GM12878 (cell line): Measurements from ENCODE around the gene CAMTA2.

Source experiments
- BRCA1 ChIP-seq: IDR thresholded peaks from 2 replicates; pipeline ENCODE4 v1.6.1; 2011; ENCODE audit warnings: low read depth, low read length, improper control_type of control experiment
- CHD4 ChIP-seq: fragments of 200-600 bp; sonication (generic); IDR thresholded peaks from 2 replicates; pipeline ENCODE4 v1.6.1; 2016; ENCODE audit warnings: mild to moderate bottlenecking
- EP300 ChIP-seq, 2 experiments: fragments of 150-350 bp in 1 of 2; IDR thresholded peaks; 2 replicates each; pipeline ENCODE4 v1.6.1; 2011 to 2012; ENCODE audit warnings: low read depth in 2 of 2, low read length in 2 of 2, borderline replicate concordance in 1 of 2, improper control_type of control experiment in 1 of 2, inconsistent platforms in 1 of 2; ENCODE audit not compliant: control insufficient read depth in 1 of 2
- POLR2AphosphoS5 ChIP-seq: IDR thresholded peaks from 2 replicates; pipeline ENCODE4 v1.6.1; 2011; ENCODE audit warnings: mild to moderate bottlenecking, low read length, inconsistent platforms
- SRF ChIP-seq, 2 experiments: IDR thresholded peaks; 2 replicates each; pipeline ENCODE4 v1.6.1; 2011; ENCODE audit warnings: low read depth in 2 of 2, low read length in 2 of 2, mild to moderate bottlenecking in 1 of 2, moderate library complexity in 1 of 2
- TF ChIP-seq, protein P1 (sequence below), 3 experiments: IDR thresholded peaks in 2 of 3; conservative IDR thresholded peaks in 1 of 3; 2 replicates each; pipeline ENCODE4 v1.5.1; 2011; ENCODE audit warnings: low read depth in 3 of 3, low read length in 3 of 3, mild to moderate bottlenecking in 3 of 3, control low read depth in 2 of 3, moderate library complexity in 2 of 3, inconsistent platforms in 1 of 3, mixed read lengths in 1 of 3; ENCODE audit not compliant: control insufficient read depth in 2 of 3, insufficient read depth in 1 of 3; ENCODE audit errors: extremely low read depth in 1 of 3

DNA sequence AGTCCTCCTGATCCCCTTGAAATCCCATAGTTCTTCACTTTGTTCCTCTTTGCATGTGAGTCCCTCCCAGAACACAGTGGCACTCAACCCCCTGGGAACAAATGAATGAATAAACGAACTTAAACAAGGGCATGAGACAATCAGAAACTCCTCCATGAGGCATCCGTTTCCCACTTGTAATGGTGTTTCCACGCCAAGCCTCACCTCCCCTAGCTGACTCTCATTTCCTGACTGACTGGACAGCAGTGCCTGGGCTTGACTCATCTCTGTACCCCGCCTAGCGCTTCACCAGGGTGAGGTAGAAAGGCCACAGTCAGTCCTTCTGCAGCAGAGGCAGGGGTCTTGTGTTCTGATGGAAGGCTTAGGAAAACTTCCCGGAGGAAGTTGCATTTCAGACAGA, 24.5 kb upstream of the CAMTA2 start:
- TF ChIP-seq SRF (IDR thresholded peaks at IDR 0.05; ENCODE audit: low read depth in 2 of 2, low read length in 2 of 2) (no peak), POLR2AphosphoS5 (no peak), BRCA1 (no peak), CHD4 (no peak), EP300 (IDR thresholded peaks at IDR 0.05; ENCODE audit: borderline replicate concordance in 1 of 2, control insufficient read depth in 1 of 2, low read depth in 2 of 2, low read length in 2 of 2) (no peak)
- TF ChIP-seq, protein P1, sequence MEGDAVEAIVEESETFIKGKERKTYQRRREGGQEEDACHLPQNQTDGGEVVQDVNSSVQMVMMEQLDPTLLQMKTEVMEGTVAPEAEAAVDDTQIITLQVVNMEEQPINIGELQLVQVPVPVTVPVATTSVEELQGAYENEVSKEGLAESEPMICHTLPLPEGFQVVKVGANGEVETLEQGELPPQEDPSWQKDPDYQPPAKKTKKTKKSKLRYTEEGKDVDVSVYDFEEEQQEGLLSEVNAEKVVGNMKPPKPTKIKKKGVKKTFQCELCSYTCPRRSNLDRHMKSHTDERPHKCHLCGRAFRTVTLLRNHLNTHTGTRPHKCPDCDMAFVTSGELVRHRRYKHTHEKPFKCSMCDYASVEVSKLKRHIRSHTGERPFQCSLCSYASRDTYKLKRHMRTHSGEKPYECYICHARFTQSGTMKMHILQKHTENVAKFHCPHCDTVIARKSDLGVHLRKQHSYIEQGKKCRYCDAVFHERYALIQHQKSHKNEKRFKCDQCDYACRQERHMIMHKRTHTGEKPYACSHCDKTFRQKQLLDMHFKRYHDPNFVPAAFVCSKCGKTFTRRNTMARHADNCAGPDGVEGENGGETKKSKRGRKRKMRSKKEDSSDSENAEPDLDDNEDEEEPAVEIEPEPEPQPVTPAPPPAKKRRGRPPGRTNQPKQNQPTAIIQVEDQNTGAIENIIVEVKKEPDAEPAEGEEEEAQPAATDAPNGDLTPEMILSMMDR (IDR thresholded peaks at IDR 0.05 in 2 of 3, conservative IDR thresholded peaks at IDR 0.05 in 1 of 3; ENCODE audit: control insufficient read depth in 2 of 3, extremely low read depth in 1 of 3, insufficient read depth in 1 of 3, low read depth in 3 of 3, low read length in 3 of 3), result no peak
